Renal cortical epithelial cell (primary cell): Measurements from ENCODE around the gene EMSY. TPM values are rescaled to one million over a fixed set of nuclear protein-coding genes. Genes with fewer than 3 reads are reported as not detected.

Experiments used
- DNase-seq: peaks from one replicate; pipeline ENCODE4 v3.0.0-alpha.2; 2011; ENCODE audit warnings: low read depth
- total RNA-seq: library from RNA; depleted of rRNA; stranded (reverse); fragments of >200 nt; gene quantifications from 2 replicates; pipeline ENCODE4 v1.2.3, GENCODE V29; 2014

The EMSY gene
- total RNA-seq, 1 donor from 2014 or later, result 12.2 TPM

DNA sequence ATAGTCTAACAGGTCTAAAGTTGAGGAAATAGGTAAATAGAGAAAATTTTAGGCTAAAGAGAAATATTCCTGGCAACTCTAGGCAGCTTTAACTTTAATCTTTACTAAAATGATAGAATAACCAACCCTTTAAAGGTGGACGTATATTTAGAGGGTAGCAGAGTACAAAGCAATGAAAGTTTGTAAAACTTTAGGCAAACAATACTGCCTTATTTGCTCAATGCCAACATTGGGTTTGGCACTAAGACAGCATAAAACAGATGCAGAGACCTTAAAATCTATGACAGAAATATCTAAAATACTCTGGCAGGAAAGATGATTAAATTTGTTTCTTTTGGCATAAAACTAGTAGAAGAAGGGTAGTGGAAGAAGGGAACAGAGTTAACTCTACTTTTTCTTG, 70.7 kb downstream of the EMSY start:
- no peak for DNase-seq

GRCh38 chr11:76523147-76523546, 78.3 kb downstream of the EMSY start:
- no peak for DNase-seq

DNA sequence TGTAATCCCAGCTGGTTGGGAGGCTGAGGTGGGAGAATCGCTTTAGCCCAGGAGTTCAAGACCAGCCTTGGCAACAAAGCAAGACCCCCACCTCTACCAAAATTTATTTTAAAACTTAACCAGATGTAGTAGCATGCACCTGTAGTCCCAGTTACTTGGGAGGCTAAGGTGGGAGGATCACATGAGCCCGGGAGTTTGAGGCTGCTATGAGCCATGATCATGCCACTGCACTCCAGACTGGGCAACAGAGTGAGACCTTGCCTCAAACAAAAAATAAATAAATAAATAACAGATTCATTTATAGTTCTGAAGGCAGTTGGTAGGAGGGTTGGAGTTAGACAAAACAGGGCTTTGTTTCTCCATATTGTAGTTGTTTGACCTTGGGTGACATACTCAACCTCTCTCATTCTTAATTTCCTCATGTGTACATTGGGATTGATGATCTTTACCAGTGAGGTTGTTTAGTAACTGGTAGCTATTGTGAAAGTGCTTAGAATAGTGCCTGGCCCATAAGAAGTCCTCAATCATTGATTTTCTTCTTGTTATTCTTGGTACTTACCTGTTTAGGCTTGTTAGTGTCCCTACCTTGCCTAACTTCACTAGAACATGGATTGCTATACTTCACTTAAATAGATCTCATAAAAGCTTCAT, 79.1 kb downstream of the EMSY start:
- no peak for DNase-seq

DNA sequence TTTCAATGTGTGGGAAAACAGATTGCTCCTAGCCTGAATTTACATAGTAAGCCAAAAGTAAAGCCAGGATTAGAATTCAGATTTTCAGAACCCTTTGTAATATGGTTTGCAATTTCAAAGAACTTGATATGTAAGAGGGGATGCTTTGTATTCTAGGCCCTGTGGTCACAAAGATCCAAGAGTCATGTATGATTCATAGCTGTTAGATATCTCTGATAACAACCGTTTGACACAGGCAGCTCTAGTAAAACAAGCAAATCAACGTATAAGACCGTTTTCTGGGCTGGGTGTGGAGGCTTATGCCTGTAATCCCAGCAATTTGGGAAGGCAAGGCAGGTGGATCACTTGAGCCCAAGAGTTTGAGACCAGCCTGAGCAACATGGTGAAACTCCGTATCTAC, 79.6 kb downstream of the EMSY start:
- no peak for DNase-seq

DNA sequence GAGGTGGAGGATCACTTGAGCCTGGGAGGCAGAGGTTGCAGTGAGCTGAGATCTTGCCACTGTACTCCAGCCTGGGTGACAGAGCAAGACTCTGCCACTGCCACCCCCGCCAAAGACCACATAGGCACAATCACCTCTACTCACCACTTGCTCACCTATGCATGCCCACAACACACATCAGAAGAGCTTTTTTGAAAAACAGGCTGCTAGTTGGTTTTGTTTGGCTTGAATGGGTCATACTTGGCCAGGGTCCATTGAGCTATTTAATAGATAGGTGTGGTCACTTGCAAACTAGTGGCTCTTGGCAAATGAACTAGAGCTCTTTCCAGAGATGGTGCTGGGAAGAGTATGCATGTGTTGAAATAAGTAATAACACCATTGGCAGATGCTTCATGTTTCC, 80.1 kb downstream of the EMSY start:
- DNase-seq, result peak; percentile 65

DNA sequence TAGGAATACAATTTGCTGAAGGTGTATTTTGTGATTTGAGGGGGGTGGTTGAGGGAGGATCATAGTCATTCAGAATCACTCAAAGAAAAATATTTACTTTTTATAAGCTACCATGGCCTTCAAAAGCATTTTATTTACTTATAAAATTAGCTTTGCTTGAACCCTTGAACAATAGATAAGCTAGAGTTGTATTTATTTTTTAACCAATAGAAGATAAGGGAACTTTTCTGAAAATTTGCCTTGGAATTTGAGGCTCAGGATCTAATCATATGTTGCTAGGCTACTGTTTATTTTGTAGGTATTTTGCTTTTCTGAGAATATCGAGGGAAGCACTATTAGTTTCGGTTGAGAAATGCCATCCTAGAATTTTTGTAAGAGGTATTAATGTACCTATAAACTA, 82.1 kb downstream of the EMSY start:
- DNase-seq, result no peak

GRCh38 chr11:76542436-76542835, 97.6 kb downstream of the EMSY start:
- DNase-seq, result no peak

DNA sequence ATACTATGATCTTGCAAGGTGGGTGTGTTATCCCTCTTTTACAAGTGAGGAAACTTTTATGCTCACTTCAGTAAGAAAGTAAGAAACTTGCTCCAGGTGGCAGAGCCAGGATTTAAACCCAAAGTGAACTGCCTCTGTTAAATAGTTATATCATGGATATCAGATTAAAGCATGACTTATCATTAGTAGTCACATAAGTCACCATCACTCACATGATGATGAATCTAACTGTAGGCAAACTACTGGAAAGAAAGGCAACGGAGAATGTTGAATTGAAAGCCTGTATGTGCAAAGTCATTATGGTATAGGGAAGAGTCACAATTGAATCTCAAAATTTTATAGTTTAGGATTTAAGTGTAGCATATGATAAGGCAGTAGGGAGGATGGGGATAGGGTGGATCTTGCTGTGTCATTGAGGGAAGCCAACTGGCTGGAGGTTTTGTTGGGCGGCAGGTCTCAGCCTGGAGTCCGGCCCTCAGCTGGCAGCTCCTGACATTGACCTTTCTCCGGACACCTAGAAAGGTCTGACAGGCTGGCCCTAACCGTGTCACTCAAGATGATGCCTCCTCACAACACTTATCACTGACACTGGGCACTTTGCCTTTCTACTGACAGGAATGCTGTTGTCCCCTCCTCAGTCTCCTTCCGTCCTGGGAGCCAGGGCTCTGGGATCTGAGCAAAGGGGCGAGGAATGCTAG, 98.3 kb downstream of the EMSY start:
- no peak for DNase-seq

GRCh38 chr11:76550781-76551180, 106.0 kb downstream of the EMSY start:
- no peak for DNase-seq

DNA sequence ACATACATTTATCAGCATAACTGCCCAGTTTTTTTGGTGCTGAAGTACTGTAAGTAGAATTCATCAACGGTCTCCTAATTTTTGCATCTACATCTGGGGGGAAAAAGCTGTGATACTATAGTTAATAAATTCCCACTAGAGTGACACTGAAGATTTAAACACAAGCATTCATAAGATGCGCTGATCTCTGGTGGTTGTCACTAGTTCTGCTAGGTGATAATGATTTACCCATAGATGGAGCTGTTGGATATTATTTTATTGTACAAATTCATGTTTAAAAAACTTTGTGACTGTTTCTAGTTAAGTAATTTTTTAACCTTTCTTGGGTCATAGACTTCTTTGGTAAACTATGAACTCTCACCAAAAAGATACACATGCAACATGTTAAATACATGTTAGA, 106.6 kb downstream of the EMSY start:
- DNase-seq, result no peak

GRCh38 chr11:76552987-76553386, 108.2 kb downstream of the EMSY start:
- DNase-seq, result no peak

- DNase-seq, result no peak
Measured at GRCh38 chr11:76553554-76554476, 109.0 kb downstream of the EMSY start.

DNA sequence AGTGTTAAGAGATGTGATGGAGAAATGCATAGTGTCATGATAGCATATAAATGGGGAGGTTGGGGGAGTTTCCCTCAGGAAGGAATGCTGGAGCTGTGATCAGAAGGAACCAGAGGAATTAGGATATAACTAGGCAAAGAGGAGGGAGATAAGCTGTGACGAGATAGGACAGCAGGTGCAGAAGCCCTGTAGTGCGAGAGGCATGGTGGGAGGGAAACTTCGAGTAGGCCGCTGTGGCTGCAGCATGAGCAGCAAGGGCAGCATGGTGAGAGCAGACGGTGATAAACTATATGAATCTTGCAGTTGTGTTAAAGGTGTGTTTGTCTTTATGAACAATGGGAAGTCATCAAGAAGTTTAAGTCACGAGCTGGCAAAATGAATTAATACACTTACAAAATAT, 109.9 kb downstream of the EMSY start:
- no peak for DNase-seq

GRCh38 chr11:76557466-76557865, 112.6 kb downstream of the EMSY start:
- DNase-seq, result no peak

DNA sequence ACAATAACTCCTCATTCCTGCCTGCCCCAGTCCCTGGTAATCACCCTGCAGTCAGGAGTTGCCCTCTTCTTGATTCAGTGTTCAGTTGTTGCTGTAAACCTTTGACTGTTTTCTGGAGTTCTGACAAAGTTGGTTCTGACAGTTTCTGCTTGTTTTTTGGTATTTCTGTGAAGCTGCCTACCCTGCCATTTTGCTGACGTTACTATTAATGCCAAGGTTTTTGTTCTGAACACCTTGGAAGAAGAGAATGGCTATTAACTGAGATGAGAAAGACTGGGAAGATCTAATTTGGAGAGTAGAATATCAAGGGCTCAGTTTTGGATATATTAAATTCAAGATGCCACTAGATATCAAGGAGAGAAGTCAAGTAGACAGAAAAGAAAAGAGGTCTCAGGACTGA, 113.7 kb downstream of the EMSY start:
- no peak for DNase-seq

DNA sequence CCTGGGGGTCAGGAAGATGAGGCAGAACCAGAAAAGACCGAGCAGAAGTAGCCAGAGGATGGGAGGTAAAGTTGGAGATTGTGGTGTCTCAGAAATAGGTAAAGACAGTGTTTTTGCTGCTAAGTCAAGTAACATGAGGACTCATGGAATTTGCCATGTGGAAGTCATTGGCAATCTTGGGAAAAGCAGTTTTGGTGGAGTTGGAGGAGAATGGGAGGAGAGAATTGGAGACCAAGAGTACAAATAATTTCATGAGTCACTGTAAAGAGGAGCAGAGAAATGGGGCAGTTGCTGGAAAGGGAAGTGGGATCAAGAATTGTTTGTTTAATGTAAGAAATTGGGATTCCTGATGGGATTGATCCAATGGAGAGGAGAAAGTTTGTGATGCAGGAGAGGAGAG, 114.1 kb downstream of the EMSY start:
- DNase-seq, result no peak

GRCh38 chr11:76559346-76559745, 114.5 kb downstream of the EMSY start:
- DNase-seq, result no peak

GRCh38 chr11:76560219-76560618, 115.4 kb downstream of the EMSY start:
- no peak for DNase-seq

DNA sequence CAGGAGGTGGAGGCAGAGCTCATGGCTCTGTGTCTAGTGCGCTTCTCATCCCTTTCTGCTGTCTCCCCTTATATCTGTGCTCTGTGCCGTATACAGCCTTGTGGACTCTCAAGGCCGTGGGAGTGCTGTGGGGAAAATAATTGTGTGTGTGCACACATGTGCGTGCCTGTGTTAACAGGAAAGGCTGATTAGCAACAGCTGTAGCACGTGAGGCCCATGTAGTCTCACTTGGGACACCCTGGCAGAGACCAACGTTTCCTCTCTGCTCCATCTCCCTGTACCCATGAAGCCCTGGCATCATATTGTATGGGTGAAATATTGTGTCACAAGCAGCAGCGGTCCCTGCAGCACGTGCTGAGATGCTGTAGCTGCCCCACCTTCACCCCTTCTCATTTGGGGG, 116.4 kb downstream of the EMSY start:
- DNase-seq, result no peak

DNA sequence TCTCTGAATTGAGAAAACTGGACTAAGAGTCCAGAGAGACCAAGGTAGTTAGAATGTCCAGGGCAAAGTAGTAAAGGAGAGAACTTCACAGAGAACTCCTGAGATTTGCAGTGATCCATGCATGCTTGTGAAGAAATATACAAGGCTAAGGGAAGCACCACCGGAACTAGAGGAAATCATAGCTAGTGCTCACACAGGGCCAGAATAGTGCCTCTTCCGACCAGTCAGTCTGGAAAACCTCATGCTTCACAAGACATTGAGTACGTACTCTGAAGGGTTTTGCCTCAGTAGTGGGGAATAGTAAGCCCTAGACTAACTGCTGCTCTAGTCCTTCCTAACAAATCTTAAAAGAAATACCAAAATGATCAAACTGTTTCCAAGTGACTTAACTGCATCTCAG, 117.7 kb downstream of the EMSY start:
- no peak for DNase-seq

- DNase-seq, result no peak
Measured at GRCh38 chr11:76564364-76564763, 119.5 kb downstream of the EMSY start.

DNA sequence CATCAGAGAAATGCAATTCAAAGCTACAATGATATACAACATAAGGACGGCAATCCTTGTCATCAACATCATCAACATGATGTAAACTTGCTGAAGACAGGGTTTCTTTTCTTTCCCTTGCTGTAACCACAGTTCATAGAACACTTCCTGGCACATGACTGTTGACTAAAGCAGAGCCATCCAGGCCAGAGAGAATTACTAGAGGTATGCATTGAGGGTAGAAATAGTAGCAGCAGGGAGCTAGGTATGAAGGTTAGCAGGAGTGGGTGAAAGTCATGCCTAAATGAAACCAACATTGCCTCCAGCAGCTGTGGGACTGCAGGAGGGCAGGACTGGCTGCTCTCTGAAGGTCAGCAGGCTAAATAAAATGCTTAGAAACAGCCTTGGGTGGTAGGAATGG, 122.0 kb downstream of the EMSY start:
- peak; percentile 15 for DNase-seq

DNA sequence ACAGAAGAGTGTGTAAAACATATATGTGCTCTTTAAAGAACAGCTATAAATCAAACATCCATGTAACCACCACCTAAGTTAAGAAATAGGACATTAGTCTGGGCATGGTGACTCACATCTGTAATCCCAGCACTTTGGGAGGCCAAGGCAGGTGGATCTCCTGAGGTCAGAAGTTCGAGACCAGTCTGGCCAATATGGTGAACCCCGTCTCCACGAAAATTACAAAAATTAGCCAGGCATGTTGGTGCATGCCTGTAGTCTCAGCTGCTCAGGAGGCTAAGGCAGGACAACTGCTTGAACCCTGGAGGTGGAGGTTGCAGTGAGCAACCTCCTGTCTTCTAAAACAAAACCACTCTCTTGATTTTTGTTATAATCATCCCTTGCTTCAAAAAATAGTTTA, 122.4 kb downstream of the EMSY start:
- no peak for DNase-seq
